Cerebellar nuclear complex (tissue), 1 donor: ENCODE measurements around the gene C2orf92.

Experiments used
- DNase-seq, 2 experiments: peaks; one replicate each; lab custom pipeline; 2025; lab: John Stamatoyannopoulos, UW

Gene C2orf92

DNA sequence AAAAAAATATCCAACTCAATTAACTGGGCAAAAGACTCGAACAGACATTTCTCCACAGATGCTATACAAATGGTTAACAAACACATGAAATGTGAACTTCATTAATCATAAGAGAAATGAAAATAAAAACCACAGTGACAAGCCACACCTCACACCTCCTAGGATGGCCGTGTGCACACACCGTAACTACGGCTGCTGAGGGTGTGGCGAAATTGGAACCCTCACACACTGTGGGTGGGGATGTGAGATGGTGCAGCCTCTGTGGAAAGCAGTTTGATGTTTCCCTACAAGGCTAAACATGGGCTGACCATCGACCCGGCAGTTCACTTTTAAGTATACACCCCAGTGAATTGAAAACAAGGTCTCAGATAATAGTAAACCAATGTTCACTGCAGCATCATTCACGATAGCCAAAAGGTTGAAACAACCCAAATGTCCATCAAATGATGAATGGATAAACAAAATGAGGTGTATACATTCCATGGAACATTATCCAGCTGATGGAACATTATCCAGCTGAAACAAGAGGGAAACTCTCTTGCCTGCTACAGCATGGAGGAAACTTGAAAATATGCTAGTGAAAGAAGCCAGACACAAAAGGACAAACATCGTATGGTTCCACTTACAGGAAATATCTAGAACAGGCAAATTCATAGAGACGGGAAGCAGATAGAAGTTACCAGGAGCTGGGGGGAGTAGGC is 76.1 kb downstream of the C2orf92 start:
- no peak for DNase-seq

DNA sequence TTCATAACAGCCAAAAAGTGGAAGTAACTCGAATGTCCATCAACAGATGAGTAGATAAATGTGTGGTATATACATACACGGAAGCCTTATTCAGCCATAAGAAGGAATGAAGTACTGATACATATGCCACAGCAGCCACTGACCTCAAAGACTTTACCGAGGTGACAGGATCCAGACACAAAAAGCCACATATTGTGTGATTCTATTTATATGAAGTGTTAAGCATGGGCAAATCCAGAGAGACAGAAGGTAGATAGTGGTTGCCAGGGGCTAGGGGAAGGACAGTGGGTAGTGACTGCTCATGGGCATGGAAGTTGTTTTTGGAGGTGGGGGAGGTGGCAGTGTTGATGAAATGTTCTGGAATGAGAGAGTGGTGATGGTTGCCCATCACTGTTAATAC is 77.8 kb downstream of the C2orf92 start:
- peak; percentile 20 to 72 for DNase-seq

DNA sequence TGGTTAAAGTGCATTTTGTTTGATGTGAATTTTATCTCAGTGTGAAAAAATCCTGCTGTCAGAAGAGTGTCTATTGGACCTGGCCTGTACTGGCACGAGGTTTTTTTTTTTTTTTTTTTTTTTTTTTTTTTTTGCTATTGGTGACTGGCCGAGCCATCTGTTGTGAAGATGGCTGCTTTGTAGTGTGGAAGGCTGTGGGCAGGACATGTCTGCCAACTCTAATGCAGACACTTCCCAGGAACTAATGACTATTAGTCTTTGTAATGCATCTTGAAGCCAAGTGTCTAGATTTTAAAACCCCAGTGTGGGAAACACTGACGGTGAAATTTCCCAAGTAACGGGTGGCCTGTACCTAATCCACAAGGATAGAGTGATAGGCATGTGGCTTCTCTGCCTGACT is 78.2 kb downstream of the C2orf92 start:
- DNase-seq: peak in 1 of 2 experiments; percentile 72

DNA sequence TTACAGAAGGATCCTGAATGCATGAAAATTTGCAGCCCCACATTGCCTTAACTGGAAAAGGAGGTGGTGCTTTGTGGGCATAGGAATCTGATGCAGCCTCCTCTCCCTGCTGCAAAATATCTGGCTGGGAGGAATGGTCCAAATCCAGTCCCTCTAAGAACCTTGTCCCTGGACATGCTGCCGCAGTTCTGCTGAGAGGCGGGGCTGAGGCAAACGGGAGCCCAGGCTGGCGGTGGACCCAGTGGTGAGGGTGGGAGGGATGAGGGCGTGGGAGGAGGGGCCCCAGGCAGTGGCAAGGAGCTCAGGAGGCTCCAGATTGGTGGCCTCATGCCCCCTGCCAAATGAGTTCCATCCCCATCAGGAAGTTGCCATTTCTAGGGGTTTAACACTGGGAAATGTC is 80.1 kb downstream of the C2orf92 start:
- no peak for DNase-seq

DNA sequence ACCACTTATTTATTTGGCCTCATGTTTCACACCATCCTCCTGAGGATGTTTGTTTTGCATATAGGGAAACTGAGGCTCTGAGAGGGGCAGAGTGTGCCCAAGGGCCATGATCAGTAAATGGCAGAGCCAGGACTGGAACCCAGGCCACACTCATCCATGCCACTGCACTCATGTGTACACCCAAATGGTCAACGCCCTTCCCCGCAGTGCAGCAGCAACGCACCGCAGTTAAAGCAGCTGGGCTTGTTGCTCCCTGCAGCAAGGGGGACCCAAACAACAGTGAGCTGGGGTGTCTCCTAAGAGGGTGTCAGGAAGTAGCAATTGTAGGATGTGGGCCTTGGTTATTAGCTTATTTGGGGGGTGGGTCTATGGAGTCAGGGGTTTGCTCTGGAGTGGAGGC is 80.5 kb downstream of the C2orf92 start:
- no peak for DNase-seq

DNA sequence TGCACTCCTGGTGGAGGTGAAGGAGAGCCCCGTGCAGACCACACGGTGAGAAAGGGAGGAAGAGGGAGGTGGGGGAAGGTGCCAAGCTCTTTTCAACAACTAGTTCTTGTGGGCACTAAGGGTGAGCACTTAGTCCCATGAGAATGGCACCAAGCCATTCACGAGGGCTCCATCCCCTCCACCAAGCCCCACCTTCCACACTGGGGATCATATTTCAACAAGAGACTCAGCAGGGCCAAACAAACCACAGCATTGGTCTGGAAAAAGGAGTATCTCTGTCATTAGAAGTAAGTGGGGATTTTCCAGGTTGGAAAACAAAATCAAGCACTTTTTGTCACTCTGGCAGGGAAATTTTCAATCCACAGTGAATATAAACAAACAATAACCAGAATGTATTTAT is 82.2 kb downstream of the C2orf92 start:
- no peak for DNase-seq
